HCT116 (cell line): Measurements from ENCODE around the gene DOK7. TPM values are rescaled to one million over a fixed set of nuclear protein-coding genes. Genes with fewer than 3 reads are reported as not detected.

Source experiments
- ATAC-seq: fragments of 200-7000 bp; cut with Tn5 transposase; 2 replicates; pipeline ENCODE4 v1.9.1; 2020; ENCODE audit warnings: mild to moderate bottlenecking, moderate library complexity
- BruUV-seq: library from RNA; stranded (reverse); fragments of 400-500 nt; replicated peaks from 2 replicates; lab custom pipeline; 2021; lab: Mats Ljungman, UMichigan
- CTCF ChIA-PET: fragments of 300-600 bp; sonication (Branson Sonifier 250); formaldehyde crosslinking; loops from one replicate; lab custom pipeline; 2021; ENCODE audit warnings: antibody characterized with exemption; lab: Charles Lee
- POLR2A ChIA-PET: fragments of 300-600, 350-600 bp; sonication (Branson Sonifier 250); formaldehyde crosslinking; loops from one replicate; lab custom pipeline; 2021; ENCODE audit warnings: antibody characterized with exemption; lab: Charles Lee
- RAD21 ChIA-PET, 2 experiments: fragments of 300-600 bp; sonication (Branson Sonifier 250); formaldehyde crosslinking; loops; one replicate each; lab custom pipeline; 2023; ENCODE audit warnings: low total read pairs in 2 of 2; ENCODE audit not compliant: uncharacterized antibody in 2 of 2, unreplicated experiment in 2 of 2, low non-redundant PET in 1 of 2; lab: Charles Lee
- DNase-seq: peaks from one replicate; pipeline ENCODE4 v3.0.0-alpha.2; 2010; ENCODE audit warnings: low read depth, low spot score
- H2AFZ ChIP-seq: fragments of 200-600 bp; shearing (Covaris generic), sonication (generic); 2 replicates; pipeline ENCODE4 v1.6.1; 2017; ENCODE audit warnings: low read depth, mixed run types, mixed read lengths, antibody characterized with exemption, low read length; ENCODE audit not compliant: poor library complexity, severe bottlenecking
- H3K27ac ChIP-seq: 2 replicates; pipeline ENCODE4 v1.5.1; 2012; ENCODE audit warnings: low read depth, low read length
- H3K27me3 ChIP-seq: fragments of 200-600 bp; sonication (generic); 2 replicates; pipeline ENCODE4 v1.6.1; 2016; ENCODE audit warnings: mixed run types, low read length, mixed read lengths; ENCODE audit not compliant: insufficient read depth
- H3K36me3 ChIP-seq, 2 experiments: fragments of 200-500 bp in 1 of 2; fragments of 200-600 bp in 1 of 2; sonication (Bioruptor generic) in 1 of 2; sonication (generic) in 1 of 2; 2 replicates each; pipeline versions ENCODE4 v1.5.1 to v1.6.1; 2014 to 2016; ENCODE audit warnings: low read length in 2 of 2, inconsistent platforms in 1 of 2, mixed read lengths in 1 of 2, mixed run types in 1 of 2; ENCODE audit not compliant: insufficient read depth in 2 of 2, control insufficient read depth in 1 of 2
- H3K4me1 ChIP-seq, 2 experiments: fragments of 200-600 bp in 1 of 2; sonication (generic) in 1 of 2; 2 replicates each; pipeline versions ENCODE4 v1.5.1 to v1.6.1; 2012 to 2017; ENCODE audit warnings: low read length in 2 of 2, inconsistent platforms in 1 of 2, mild to moderate bottlenecking in 1 of 2, mixed read lengths in 1 of 2, mixed run types in 1 of 2, moderate library complexity in 1 of 2; ENCODE audit not compliant: insufficient read depth in 2 of 2, control insufficient read depth in 1 of 2
- H3K4me2 ChIP-seq: fragments of 200-600 bp; sonication (generic); 2 replicates; pipeline ENCODE4 v1.6.1; 2017; ENCODE audit warnings: mixed run types, low read length, mixed read lengths
- H3K4me3 ChIP-seq, 2 experiments: fragments of 200-600 bp in 1 of 2; sonication (generic) in 1 of 2; replicated peaks in 1 of 2; 2 replicates each; pipeline ENCODE4 v1.5.1; 2011 to 2016; ENCODE audit warnings: low read length in 2 of 2, control low read depth in 1 of 2, low read depth in 1 of 2, mild to moderate bottlenecking in 1 of 2, mixed read lengths in 1 of 2, mixed run types in 1 of 2
- H3K79me2 ChIP-seq: fragments of 200-600 bp; sonication (generic); 2 replicates; pipeline ENCODE4 v1.6.1; 2017; ENCODE audit warnings: mild to moderate bottlenecking, mixed run types, low read length, moderate library complexity, mixed read lengths; ENCODE audit not compliant: insufficient read depth
- H3K9ac ChIP-seq: fragments of 200-600 bp; sonication (generic); 2 replicates; pipeline ENCODE4 v1.6.1; 2016; ENCODE audit warnings: low read length, mixed read lengths
- H3K9me2 ChIP-seq: fragments of 200-600 bp; sonication (generic), shearing (Covaris generic); 2 replicates; pipeline ENCODE4 v1.6.1; 2017; ENCODE audit warnings: mixed run types, mild to moderate bottlenecking, moderate library complexity; ENCODE audit not compliant: insufficient read depth
- H3K9me3 ChIP-seq, 2 experiments: fragments of 200-500 bp in 1 of 2; fragments of 200-600 bp in 1 of 2; sonication (Bioruptor generic) in 1 of 2; sonication (generic) in 1 of 2; 2 replicates each; pipeline ENCODE4 v1.6.1; 2014 to 2017; ENCODE audit warnings: low read length in 2 of 2, mixed read lengths in 2 of 2, inconsistent platforms in 1 of 2, low read depth in 1 of 2, mild to moderate bottlenecking in 1 of 2, mixed run types in 1 of 2, moderate library complexity in 1 of 2; ENCODE audit not compliant: control insufficient read depth in 1 of 2, insufficient read depth in 1 of 2
- H4K20me1 ChIP-seq: fragments of 200-600 bp; sonication (generic), shearing (Covaris generic); 2 replicates; pipeline ENCODE4 v1.6.1; 2017; ENCODE audit warnings: mixed run types, mild to moderate bottlenecking, moderate library complexity; ENCODE audit not compliant: insufficient read depth
- CBX3 ChIP-seq: IDR thresholded peaks from 2 replicates; pipeline ENCODE4 v1.6.1; 2012; ENCODE audit warnings: low read depth
- EGR1 ChIP-seq: IDR thresholded peaks from 2 replicates; pipeline ENCODE4 v1.6.1; 2012; ENCODE audit warnings: low read depth
- ELF1 ChIP-seq: IDR thresholded peaks from 2 replicates; pipeline ENCODE4 v1.6.1; 2012; ENCODE audit warnings: low read depth, borderline replicate concordance
- FOSL1 ChIP-seq: IDR thresholded peaks from 2 replicates; pipeline ENCODE4 v1.6.1; 2012; ENCODE audit warnings: low read depth
- JUND ChIP-seq: IDR thresholded peaks from 2 replicates; pipeline ENCODE4 v1.6.1; 2012
- MAX ChIP-seq: IDR thresholded peaks from 2 replicates; pipeline ENCODE4 v1.6.1; 2012
- REST ChIP-seq: IDR thresholded peaks from 2 replicates; pipeline ENCODE4 v1.6.1; 2012; ENCODE audit warnings: low read depth
- SP1 ChIP-seq: IDR thresholded peaks from 2 replicates; pipeline ENCODE4 v1.6.1; 2012; ENCODE audit warnings: low read depth
- SRF ChIP-seq: IDR thresholded peaks from 2 replicates; pipeline ENCODE4 v1.6.1; 2012; ENCODE audit warnings: low read depth
- ZBTB33 ChIP-seq: IDR thresholded peaks from 2 replicates; pipeline ENCODE4 v1.6.1; 2011; ENCODE audit warnings: mild to moderate bottlenecking, low read length, moderate library complexity; ENCODE audit not compliant: insufficient replicate concordance; ENCODE audit errors: extremely low read depth
- ZFX ChIP-seq: fragments of 450-650 bp; IDR thresholded peaks from 2 replicates; pipeline ENCODE4 v1.6.1; 2017
- intact Hi-C: fragments of 100-400 bp; cut with micrococcal nuclease; formaldehyde crosslinking; loops from 2 replicates; pipeline ENCODE4 v1.10.0; 2022
- total RNA-seq: library from RNA; stranded (reverse); gene quantifications from one replicate; pipeline ENCODE4 v1.2.1, GENCODE V29; 2021; ENCODE audit not compliant: unreplicated experiment

DOK7 gene
- total RNA-seq, 1 experiment from 2014 or later, result 2.4 TPM

- H3K9ac ChIP-seq, result no peak overlapping the region
- no peaks in the 10 kb centered on the region for H3K9me2 ChIP-seq
- CTCF ChIA-PET, result no interaction called here
- no peak for DNase-seq
- no peak overlapping the region for H3K27ac ChIP-seq
- no TSS peak for BruUV-seq
- H3K36me3 ChIP-seq, result no peaks in the 10 kb centered on the region
- RAD21 ChIA-PET, result no interaction called here
- H3K9me3 ChIP-seq, result no peaks in the 10 kb centered on the region
- H3K27me3 ChIP-seq, result no peaks in the 10 kb centered on the region
- H3K79me2 ChIP-seq, result no peaks in the 10 kb centered on the region
- ATAC-seq, result no peak
- TF ChIP-seq ZBTB33 (no peak), ELF1 (no peak), SRF (no peak), JUND (no peak), FOSL1 (no peak), EGR1 (no peak), REST (no peak), ZFX (no peak), MAX (no peak), SP1 (no peak), CBX3 (no peak)
- no peak overlapping the region for H2AFZ ChIP-seq
- intact Hi-C loops, result no loop called here
- H3K4me1 ChIP-seq, result peaks cover 0 to 7% of the 10 kb centered on the region in 2 experiments; a peak in 2 of 4 replicates
- POLR2A ChIA-PET, result no interaction called here
- H3K4me2 ChIP-seq, result no peak overlapping the region
- H3K4me3 ChIP-seq, result no peak overlapping the region
- H4K20me1 ChIP-seq, result no peaks in the 10 kb centered on the region
Observed at GRCh38 chr4:3450643-3451042, 12.5 kb upstream of the DOK7 start.
